GM10266 (cell line): ENCODE results near the gene FADS3.

ENCODE experiments used
- DNase-seq: peaks from one replicate; pipeline ENCODE4 v3.0.0; 2012; ENCODE audit errors: extremely low spot score
- CTCF ChIP-seq: IDR thresholded peaks from 2 replicates; pipeline ENCODE4 v1.5.1; 2012; ENCODE audit warnings: mild to moderate bottlenecking, low read depth; ENCODE audit not compliant: control insufficient read depth, insufficient read depth; ENCODE audit errors: missing control alignments

Gene FADS3

GRCh38 chr11:61838921-61839320, 52.4 kb downstream of the FADS3 start:
- DNase-seq, result no peak
- TF ChIP-seq CTCF, result no peak

DNA sequence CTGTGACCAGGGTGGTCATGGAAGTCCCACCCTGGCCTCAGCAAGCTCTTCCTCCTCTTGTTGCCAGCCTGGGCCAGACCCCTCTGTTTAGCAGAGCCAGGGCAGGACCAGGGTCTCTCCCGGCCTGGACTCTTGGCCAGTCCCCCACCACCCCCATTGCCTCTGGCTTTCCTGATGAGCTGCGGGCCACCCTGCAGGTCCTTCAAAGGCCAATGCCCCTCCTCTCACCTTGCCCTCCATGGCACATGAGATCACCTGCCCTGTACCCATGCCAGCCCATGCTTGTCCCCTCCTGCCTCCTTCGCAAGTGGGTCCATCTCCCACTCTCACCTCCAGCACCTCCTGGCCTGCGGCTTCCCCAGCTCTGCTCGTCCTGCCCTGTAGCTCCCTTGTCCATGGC, 52.8 kb downstream of the FADS3 start:
- no peak for DNase-seq
- TF ChIP-seq CTCF, result no peak

GRCh38 chr11:61837411-61838005, 53.8 kb downstream of the FADS3 start:
- DNase-seq, result no peak
- TF ChIP-seq CTCF, result no peak

- DNase-seq, result no peak
- TF ChIP-seq CTCF, result no peak
Measured at GRCh38 chr11:61836193-61836592, 55.2 kb downstream of the FADS3 start.

DNA sequence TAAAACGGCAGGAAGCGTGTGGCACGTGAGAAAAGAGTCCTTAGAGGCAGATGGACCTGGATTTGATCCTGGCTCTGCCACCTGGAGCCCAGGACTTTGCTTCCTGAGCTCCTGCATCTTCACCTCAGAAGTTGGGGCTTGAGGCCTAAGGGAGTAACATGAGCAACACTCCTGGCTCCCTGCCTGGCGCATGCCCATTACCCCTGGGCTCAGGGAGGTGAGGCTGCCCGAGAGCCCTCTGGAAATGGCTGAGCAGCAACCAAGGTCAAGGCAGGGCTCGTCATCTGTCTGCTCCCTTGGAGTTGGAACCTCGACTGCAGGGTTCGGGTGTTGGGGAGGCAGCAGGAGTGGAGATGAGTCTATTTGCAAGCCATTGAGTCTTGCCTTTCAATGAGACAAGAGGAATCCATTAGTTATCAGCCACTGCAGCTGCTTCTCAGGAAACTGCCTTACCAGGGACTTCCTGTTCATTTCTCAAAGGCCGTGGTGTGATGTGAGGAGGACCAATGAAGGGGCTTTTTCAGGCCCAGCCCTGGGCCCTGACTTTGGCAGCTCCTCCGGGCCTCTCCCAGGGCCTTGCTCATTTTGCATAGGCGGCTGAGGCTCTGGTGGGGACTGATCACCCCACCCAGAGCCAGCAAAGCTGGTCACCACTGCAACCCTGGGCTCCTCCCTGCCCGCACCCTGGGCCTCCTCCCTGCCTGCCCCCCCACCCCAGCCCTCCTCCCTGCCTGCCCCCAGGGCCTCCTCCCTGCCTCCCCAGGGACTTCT, 56.9 kb downstream of the FADS3 start:
- peak; percentile 87 for DNase-seq
- TF ChIP-seq CTCF, result no peak

GRCh38 chr11:61833926-61834277, 57.4 kb downstream of the FADS3 start:
- TF ChIP-seq CTCF, result no peak
- DNase-seq, result no peak

- no peak for DNase-seq
- TF ChIP-seq CTCF, result no peak
Measured at GRCh38 chr11:61833471-61833870, 57.9 kb downstream of the FADS3 start.
